GM18870 (cell line): Measurements from ENCODE around the gene TOR1A.
"Not testable (repeated sequence)": the region's sequence is repeated elsewhere in the genome, so short reads cannot be mapped to it uniquely, and the experiment has no call there.

Source experiments
- ATAC-seq: cut with Tn5 transposase; IDR thresholded peaks from one replicate; pipeline ENCODE4 v1.9.1; 2021; ENCODE audit warnings: moderate library complexity; ENCODE audit not compliant: unreplicated experiment

The TOR1A gene

DNA sequence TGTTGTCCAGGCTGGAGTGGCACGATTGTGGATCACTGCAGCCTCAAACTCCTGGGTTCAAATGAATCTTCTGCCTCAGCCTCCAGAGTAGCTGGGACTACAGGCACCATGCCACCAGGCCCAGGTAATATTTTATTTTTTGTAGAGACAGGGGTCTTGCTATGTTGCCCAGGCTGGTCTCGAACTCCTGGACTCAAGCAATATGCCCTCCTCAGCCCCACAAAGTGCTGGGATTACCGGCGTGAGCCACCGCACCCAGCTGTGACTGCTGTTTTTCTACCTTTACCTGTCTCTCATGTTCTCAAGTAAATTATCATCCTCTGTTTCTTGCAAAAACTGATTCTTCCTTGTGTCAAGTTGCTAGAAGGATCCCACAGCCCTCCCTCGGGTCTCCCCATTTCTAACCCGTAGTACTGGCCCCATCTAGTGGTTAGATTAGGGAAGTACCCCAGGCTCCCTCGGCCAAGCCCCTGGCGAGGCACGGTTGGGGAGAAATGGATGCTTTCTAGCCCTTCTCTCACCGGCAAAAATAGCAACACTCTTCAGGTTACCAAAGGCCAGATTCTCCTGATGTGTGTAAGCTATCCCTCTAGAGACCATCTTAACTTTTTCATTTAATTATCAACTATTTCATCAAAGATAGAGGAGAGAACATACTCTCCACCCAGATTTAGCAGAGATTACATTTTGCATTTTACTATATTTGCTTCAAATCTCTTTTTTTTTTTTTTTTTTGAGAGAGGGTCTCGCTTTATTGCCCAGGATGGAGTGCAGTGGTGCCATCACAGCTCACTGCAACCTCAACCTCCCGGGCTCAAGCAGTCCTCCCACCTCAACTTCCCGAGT, 40.2 kb downstream of the TOR1A start:
- ATAC-seq = no peak

GRCh38 chr9:129781981-129782380, 42.0 kb downstream of the TOR1A start:
- no peak for ATAC-seq

DNA sequence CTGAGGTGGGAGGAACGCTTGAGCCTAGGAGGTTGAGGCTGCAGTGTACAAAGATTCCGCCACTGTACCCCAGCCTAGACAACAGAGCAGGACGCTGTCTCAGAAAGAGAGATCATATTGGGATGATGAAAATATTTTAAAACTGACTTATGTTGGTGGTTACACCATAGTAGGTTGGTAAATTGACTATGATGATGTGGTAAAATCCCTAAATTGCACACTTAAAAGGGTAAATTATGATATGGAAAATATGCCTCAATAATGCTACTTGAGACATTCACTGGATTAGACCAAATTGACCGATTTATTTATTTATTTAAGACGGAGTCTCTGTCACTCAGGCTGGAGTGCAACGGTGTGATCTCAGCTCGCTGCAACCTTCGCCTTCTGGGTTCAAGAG, 42.8 kb downstream of the TOR1A start:
- ATAC-seq = no peak

- no peak for ATAC-seq
Measured at GRCh38 chr9:129779560-129780190, 44.3 kb downstream of the TOR1A start.

GRCh38 chr9:129778469-129778868, 45.5 kb downstream of the TOR1A start:
- ATAC-seq = no peak

DNA sequence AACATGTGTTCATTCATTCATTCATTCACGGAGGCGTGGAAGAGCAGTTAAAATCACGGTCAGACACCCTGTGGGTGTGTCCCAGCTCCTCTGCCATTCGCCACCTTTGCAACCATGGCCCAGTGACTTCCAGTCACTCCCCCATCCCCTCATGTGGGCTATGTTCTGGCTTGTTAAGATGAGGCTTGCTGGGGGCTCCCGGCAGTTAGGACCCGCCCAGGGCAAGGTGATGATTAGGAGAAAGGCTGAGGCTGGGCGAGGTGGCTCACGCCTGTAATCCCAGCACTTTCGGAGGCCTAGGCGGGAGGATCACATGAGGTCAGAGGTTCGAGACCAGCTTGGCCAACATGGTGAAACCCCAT, 46.2 kb downstream of the TOR1A start:
- no peak for ATAC-seq

DNA sequence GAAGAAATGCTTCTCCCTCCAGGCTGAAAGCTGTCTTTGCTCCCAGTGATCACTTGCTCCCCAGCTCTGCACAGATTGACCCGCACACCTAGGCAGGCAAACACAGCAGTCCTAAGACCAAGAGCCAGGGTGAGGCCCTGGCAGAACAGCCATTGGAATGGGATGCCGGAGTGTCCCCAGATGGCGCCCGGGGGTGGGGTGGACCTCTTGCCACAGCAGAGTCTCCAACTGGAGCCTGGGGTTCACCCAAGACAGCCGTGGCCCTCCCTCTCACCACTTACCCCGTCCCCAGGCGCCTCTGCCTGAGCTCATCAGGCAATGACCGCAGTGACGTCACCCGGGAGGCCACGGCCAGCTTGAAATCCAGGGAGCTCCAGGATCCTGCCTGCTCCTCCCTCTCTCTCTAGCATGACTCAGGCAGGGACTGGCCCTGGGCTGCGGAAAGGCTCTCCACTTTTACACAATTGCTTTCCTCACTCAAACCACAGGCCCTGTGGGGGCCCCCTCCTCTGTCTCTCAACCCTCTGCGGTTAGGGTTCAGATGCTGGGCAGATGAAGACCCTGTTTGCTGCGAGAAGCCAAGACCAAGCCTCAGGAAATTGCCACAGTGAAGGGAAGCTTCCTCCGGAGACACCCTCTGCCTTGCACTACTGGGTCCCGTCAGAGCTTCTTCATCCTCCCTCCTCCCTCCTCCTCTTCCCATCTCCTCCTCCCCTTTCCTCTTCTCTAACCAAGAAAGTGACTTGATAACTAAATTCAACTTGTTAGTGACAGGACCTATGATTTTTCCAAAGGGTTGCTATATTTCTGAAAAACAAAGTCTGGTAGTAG, 46.8 kb downstream of the TOR1A start:
- ATAC-seq = no peak

DNA sequence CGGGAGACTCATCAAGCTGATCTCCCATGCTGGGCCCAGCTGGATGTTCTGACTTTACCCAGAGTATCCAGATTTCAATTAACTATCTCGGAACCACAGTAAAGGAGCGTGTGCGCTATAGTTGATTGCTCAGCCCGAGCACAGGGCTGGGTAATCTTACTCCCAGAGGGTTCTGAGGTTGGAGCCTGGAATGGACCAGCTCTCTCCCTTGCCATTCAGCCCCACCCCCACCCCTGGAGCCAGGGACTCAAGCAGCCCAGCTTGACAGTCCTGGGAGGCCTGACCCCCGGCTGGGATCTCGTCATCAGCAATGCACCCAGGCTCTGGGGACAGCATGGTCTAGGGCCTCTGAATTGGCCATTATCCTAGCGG, 47.4 kb downstream of the TOR1A start:
- ATAC-seq = no peak

- not testable (repeated sequence) for ATAC-seq
Measured at GRCh38 chr9:129776096-129776495, 47.8 kb downstream of the TOR1A start.

DNA sequence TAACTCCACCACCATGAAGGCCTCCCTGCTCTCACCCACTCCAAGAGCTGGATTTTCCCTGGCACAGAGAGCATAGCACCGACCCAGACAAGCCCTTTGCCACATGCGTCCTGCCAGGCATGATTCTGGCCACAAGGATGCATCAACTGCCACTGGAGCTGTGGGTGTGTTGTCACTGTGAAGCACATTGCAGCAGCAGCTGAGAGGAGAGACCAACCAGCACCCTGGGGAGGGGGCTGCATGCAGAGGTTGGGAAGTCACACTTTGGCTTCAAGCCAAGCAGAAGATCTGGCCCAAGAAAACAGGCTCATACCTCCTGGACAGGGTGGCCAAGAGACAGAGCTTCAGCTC, 48.5 kb downstream of the TOR1A start:
- ATAC-seq = no peak

DNA sequence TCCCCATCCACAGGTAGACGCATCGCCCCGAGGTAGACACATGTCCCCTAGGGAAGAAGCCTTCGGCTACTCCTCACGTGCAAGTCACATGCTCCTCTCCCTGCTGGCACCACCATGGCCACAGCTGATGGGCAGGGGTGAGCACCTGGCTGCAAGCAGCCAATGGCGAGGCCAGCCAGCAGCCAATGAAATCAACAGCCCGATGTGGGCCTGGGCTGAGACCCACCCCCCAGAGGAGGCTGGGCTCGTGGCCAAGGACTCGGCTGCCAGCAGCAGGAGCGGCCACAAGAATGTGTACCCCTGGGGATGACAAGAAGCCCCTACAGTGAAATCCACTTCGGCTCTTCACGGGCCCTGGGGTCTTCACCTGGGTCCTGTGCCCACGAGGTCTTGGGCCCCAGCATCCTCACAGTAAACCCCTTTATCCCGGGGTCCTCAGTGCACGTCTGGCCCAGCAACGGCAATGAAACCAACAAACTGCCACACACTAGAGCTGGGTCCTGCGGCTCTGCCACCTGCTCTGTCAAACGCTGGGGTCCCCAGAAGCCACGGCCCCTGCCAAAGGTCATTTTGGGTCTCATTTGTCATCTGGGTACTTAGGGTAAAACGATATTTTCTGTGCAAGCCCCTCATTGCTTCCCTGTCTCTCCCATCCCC, 49.0 kb downstream of the TOR1A start:
- no peak for ATAC-seq

GRCh38 chr9:129773262-129774048, 50.5 kb downstream of the TOR1A start:
- ATAC-seq = no peak

- ATAC-seq = no peak
Measured at GRCh38 chr9:129770741-129771140, 53.2 kb downstream of the TOR1A start.

- no peak for ATAC-seq
Measured at GRCh38 chr9:129769669-129770068, 54.3 kb downstream of the TOR1A start.

GRCh38 chr9:129768486-129768885, 55.5 kb downstream of the TOR1A start:
- ATAC-seq = no peak

GRCh38 chr9:129765764-129766317, 58.1 kb downstream of the TOR1A start:
- ATAC-seq = no peak

DNA sequence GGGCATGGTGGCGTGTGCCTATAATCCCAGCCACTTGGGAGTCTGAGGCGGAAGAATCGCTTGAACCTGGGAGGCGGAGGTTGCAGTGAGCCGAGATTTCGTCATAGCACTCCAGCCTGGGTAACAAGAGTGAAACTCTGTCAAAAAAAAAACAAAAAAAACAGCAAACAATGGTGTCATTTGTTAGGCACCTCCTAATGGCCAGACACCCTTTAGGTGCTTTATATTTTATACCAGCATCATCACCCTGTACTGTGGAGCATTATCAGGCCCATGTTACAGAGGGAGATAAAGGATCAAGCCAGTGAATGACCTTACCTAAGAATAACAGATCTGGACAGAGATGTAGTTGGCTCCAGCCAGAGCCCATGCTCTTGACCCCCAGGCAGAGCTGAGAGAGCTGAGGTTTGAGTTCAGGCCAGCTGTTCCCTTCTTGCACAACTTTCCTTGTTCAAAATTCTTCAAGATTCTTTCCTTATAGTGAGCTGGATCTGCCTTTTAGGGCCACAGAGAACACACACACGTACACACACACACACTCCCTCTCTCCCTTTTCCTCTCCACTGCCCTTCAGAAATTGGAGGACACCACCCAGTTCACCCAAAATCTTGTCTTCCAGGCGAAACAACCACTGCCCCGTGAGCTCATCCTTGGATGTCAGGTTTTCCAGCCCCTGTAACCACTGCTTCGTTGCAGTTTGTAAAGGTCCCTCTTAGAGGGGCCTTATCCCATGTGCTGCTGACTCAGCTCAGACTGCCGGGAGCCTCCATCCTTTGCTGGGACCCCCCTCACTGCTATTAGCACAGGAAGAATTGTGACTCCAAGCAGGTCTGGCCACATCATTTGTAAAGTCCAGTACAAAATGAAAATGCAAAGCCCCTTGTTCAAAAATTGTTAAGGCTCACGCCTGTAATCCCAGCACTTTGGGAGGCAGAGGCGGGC, 60.7 kb downstream of the TOR1A start:
- ATAC-seq = no peak
